Transverse colon (tissue), 4 donors: ENCODE results near the gene NPEPL1.

Source experiments
- POLR2AphosphoS5 ChIP-seq, 3 donors: sonication (generic); formaldehyde crosslinking; IDR thresholded peaks; one replicate each; pipeline ENCODE4 v1.6.1; 2016; ENCODE audit warnings: antibody characterized with exemption in 3 of 3
- TF ChIP-seq, protein P1 (sequence below), 5 experiments: fragments of 200-600 bp in 3 of 5; fragments of 450-650 bp in 2 of 5; sonication (generic) in 3 of 5; IDR thresholded peaks; 1 replicate in 2 of 5; 2 replicates in 3 of 5; pipeline ENCODE4 v1.5.1; 2016 to 2017; ENCODE audit warnings: antibody characterized with exemption in 5 of 5, inconsistent platforms in 3 of 5, mild to moderate bottlenecking in 2 of 5, moderate library complexity in 1 of 5

DNA sequence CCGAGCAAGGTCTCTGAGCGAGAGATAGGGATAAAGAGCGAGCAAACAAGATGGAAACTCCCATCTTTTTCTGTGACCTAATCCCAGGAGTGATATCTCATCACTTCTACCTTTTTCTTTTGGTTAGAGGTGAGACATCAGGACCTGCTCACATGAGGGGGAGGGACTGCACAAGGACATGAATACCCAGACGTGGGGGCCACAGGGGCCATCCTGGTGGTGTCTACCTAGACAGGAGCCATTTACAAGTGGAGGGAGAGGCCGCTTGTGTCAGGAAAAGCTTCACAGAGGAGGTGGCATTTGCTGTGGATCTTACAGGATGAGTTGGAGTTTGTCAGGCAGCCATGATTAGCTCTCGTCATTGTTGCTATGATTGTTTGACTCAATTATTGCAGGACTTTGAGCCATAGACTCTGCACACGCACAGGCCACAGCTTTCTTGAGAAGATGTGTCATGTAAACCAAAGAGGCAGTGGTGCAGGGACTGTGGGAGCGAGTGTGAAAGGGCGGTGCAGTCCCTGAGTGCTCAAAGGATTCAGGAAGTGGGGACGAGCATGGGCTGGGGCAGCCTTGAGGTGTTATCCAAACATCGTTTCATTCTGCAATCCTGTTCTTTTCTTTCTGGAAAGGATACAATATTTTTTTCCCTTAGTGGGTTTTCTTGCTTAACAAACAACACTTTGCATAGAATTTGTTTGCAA lies 7.7 kb downstream of the NPEPL1 start:
- TF ChIP-seq, protein P1, sequence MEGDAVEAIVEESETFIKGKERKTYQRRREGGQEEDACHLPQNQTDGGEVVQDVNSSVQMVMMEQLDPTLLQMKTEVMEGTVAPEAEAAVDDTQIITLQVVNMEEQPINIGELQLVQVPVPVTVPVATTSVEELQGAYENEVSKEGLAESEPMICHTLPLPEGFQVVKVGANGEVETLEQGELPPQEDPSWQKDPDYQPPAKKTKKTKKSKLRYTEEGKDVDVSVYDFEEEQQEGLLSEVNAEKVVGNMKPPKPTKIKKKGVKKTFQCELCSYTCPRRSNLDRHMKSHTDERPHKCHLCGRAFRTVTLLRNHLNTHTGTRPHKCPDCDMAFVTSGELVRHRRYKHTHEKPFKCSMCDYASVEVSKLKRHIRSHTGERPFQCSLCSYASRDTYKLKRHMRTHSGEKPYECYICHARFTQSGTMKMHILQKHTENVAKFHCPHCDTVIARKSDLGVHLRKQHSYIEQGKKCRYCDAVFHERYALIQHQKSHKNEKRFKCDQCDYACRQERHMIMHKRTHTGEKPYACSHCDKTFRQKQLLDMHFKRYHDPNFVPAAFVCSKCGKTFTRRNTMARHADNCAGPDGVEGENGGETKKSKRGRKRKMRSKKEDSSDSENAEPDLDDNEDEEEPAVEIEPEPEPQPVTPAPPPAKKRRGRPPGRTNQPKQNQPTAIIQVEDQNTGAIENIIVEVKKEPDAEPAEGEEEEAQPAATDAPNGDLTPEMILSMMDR (IDR thresholded peaks at IDR 0.05), result no peak
- no peak for TF ChIP-seq POLR2AphosphoS5 (IDR thresholded peaks at IDR 0.05)
